Testis (tissue), 3 donors: ENCODE measurements around the gene ADAMTS4. TPM values are rescaled to one million over a fixed set of nuclear protein-coding genes. Genes with fewer than 3 reads are reported as not detected.

Source experiments
- DNase-seq: peaks from one replicate; pipeline ENCODE4 v3.0.0-alpha.2; 2019
- H3K27ac ChIP-seq, 2 donors: fragments of 200-600 bp; sonication (generic); one replicate each; pipeline ENCODE4 v1.5.1; 2019
- H3K27me3 ChIP-seq: fragments of 200-600 bp; sonication (generic); one replicate; pipeline ENCODE4 v1.5.1; 2019
- H3K36me3 ChIP-seq: fragments of 200-600 bp; sonication (generic); one replicate; pipeline ENCODE4 v1.5.1; 2017; ENCODE audit warnings: low read depth; ENCODE audit errors: missing control alignments
- H3K4me1 ChIP-seq: fragments of 200-600 bp; sonication (generic); one replicate; pipeline ENCODE4 v1.5.1; 2019
- H3K4me3 ChIP-seq, 2 donors: fragments of 200-600 bp; sonication (generic); one replicate each; pipeline ENCODE4 v1.5.1; 2017 to 2019
- H3K9me3 ChIP-seq: fragments of 200-600 bp; sonication (generic); one replicate; pipeline ENCODE4 v1.5.1; 2017
- POLR2A ChIP-seq: fragments of 450-650 bp; IDR thresholded peaks from one replicate; pipeline ENCODE4 v1.6.1; 2017; ENCODE audit warnings: antibody characterized with exemption, mild to moderate bottlenecking, moderate library complexity
- WGBS, 2 donors: methylation state at CpG; one replicate each; pipeline ENCODE4 v1.1.5; 2018; 5-methylcytosine and 5-hydroxymethylcytosine counted together
- intact Hi-C: fragments of 100-400 bp; cut with DNase I; formaldehyde crosslinking; loops from one replicate; pipeline ENCODE4 v1.15.1; 2023; ENCODE audit warnings: low total_unique reads
- polyA plus RNA-seq: library from polyadenylated mRNA; stranded (reverse); fragments of 350-450 nt; fragmentation: Illumina TruSeq; extraction: RNeasy Lipid Tissue Mini Kit (QIAGEN cat#74804); gene quantifications from one replicate; pipeline ENCODE4 v1.2.3, GENCODE V29; 2014; ENCODE audit warnings: low read depth, low replicate concordance; ENCODE audit not compliant: insufficient read depth
- total RNA-seq, 2 donors: library from RNA; depleted of rRNA; stranded (reverse); fragments of >200 nt; gene quantifications; one replicate each; pipeline ENCODE4 v1.2.3, GENCODE V29; 2016
- TF ChIP-seq, protein P1 (sequence below), 3 experiments: fragments of 450-650 bp in 2 of 3; fragments of 200-600 bp in 1 of 3; sonication (generic) in 1 of 3; IDR thresholded peaks; one replicate each; pipeline ENCODE4 v1.5.1; 2016 to 2019; ENCODE audit warnings: antibody characterized with exemption in 3 of 3, mild to moderate bottlenecking in 2 of 3, moderate library complexity in 1 of 3

Gene ADAMTS4
- total and polyA plus RNA-seq, 3 donors from 2014 or later = 2.4 to 3.2 (median 2.7) TPM

DNA sequence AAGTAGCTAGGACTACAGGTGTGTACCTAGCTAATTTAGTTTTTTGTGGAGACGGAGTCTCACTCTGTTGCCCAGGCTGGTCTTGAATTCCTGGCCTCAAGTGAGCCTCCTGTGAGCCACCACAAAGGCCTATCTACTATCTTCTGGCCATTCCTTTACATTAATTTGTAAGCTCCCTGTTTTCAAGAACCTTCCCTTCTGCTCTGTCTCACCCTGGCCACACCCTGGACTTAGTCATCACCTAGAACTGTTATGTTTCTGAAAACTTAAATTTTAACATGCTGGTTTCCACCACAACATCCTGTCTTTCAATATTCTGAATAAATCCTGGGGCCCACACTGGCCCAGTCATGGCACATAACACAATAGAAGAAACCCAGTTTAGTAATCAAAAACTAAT, 16.6 kb downstream of the ADAMTS4 start:
- no peaks in the 10 kb centered on the region for H3K9me3 ChIP-seq
- no peaks in the 10 kb centered on the region for H3K4me1 ChIP-seq
- no peak overlapping the region for H3K27ac ChIP-seq
- DNase-seq = no peak
- H3K4me3 ChIP-seq = no peak overlapping the region
- intact Hi-C loops = no loop called here
- TF ChIP-seq POLR2A = no peak
- TF ChIP-seq, protein P1, sequence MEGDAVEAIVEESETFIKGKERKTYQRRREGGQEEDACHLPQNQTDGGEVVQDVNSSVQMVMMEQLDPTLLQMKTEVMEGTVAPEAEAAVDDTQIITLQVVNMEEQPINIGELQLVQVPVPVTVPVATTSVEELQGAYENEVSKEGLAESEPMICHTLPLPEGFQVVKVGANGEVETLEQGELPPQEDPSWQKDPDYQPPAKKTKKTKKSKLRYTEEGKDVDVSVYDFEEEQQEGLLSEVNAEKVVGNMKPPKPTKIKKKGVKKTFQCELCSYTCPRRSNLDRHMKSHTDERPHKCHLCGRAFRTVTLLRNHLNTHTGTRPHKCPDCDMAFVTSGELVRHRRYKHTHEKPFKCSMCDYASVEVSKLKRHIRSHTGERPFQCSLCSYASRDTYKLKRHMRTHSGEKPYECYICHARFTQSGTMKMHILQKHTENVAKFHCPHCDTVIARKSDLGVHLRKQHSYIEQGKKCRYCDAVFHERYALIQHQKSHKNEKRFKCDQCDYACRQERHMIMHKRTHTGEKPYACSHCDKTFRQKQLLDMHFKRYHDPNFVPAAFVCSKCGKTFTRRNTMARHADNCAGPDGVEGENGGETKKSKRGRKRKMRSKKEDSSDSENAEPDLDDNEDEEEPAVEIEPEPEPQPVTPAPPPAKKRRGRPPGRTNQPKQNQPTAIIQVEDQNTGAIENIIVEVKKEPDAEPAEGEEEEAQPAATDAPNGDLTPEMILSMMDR (IDR thresholded peaks at IDR 0.05) = no peak
- H3K36me3 ChIP-seq = no peaks in the 10 kb centered on the region
- no peaks in the 10 kb centered on the region for H3K27me3 ChIP-seq
- WGBS, 2 donors = 95 to 100% methylated on average over 1 of the region's 1 CpG

DNA sequence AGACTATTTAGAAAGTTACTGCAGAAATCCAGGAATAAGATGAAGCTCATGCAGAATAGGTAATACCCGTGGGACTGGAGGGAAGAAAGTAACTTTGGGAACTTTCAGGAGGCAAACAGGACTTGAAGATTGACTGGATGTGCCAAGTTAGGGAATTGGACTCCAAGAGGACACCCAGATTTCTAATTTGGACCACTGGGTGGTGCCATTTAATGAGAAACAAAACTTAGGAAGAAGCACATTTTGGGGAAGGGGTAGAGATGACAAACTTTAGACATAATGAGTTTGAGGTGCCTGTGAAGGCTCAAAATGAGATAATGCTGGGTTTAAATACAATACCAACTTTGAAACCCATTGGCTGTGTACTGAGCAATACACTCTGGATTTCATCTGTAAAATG, 18.2 kb downstream of the ADAMTS4 start:
- Histone ChIP-seq H3K4me1 (peaks cover 10% of the 10 kb centered on the region), H3K4me3 (no peak overlapping the region), H3K27ac (no peak overlapping the region), H3K36me3 (no peaks in the 10 kb centered on the region), H3K9me3 (no peaks in the 10 kb centered on the region), H3K27me3 (no peaks in the 10 kb centered on the region)
- WGBS, 2 donors = 84 to 89% methylated on average over 1 of the region's 1 CpG
- TF ChIP-seq, protein P1 (IDR thresholded peaks at IDR 0.05) = peak in 1 of 3 experiments; percentile 7
- no peak for TF ChIP-seq POLR2A
- intact Hi-C loops = no loop called here
- DNase-seq = no peak

DNA sequence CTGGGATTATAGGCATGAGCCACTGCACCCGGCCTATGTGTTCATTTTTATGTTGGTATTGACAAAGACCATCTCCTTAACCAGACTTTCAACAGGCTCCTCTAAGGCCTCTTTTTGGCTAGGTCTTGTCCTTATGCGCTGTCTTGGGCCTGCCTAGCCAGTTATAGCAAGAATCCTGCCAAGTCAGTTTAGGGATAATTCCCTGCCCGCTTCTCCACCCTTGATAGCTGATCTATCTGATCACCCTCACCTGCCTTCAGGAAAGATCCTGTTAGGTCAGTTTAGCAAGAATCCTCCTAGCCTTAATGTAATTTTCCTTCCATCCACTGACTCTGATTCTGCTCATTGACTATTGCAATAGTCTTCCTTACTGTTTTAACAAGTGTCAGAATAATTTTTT, 19.2 kb downstream of the ADAMTS4 start:
- peaks cover 10% of the 10 kb centered on the region for H3K4me1 ChIP-seq
- WGBS, 2 donors = 91 to 94% methylated on average over 3 of the region's 3 CpGs
- no peak overlapping the region for H3K27ac ChIP-seq
- no peaks in the 10 kb centered on the region for H3K9me3 ChIP-seq
- TF ChIP-seq POLR2A = no peak
- TF ChIP-seq, protein P1 (IDR thresholded peaks at IDR 0.05) = no peak
- H3K4me3 ChIP-seq = no peak overlapping the region
- DNase-seq = no peak
- no peaks in the 10 kb centered on the region for H3K27me3 ChIP-seq
- H3K36me3 ChIP-seq = no peaks in the 10 kb centered on the region
- intact Hi-C loops = no loop called here

DNA sequence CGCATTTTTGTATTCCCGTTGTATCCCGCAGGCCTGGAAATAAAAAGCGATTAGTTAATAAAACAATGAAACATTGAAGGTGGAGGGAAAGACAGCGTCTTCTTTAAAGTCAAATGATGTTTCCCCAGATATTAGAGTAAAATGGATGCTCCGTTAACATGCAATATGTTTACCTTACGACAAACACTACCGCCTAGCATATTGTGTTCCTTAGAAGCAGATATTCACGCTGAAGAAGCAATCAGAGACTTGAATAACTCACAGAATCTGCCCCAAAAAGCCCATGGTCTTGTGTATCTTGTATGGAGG, 21.0 kb downstream of the ADAMTS4 start:
- Histone ChIP-seq H3K9me3 (no peaks in the 10 kb centered on the region), H3K4me3 (peak overlapping the region; percentile 80 to 86), H3K4me1 (peaks cover 15% of the 10 kb centered on the region), H3K27ac (peak overlapping the region; percentile 91 to 95), H3K36me3 (no peaks in the 10 kb centered on the region), H3K27me3 (no peaks in the 10 kb centered on the region)
- intact Hi-C loops = no loop called here
- DNase-seq = no peak
- 25 to 35% methylated on average over 9 of the region's 9 CpGs for WGBS, 2 donors
- TF ChIP-seq, protein P1 (IDR thresholded peaks at IDR 0.05) = no peak
- TF ChIP-seq POLR2A = no peak

DNA sequence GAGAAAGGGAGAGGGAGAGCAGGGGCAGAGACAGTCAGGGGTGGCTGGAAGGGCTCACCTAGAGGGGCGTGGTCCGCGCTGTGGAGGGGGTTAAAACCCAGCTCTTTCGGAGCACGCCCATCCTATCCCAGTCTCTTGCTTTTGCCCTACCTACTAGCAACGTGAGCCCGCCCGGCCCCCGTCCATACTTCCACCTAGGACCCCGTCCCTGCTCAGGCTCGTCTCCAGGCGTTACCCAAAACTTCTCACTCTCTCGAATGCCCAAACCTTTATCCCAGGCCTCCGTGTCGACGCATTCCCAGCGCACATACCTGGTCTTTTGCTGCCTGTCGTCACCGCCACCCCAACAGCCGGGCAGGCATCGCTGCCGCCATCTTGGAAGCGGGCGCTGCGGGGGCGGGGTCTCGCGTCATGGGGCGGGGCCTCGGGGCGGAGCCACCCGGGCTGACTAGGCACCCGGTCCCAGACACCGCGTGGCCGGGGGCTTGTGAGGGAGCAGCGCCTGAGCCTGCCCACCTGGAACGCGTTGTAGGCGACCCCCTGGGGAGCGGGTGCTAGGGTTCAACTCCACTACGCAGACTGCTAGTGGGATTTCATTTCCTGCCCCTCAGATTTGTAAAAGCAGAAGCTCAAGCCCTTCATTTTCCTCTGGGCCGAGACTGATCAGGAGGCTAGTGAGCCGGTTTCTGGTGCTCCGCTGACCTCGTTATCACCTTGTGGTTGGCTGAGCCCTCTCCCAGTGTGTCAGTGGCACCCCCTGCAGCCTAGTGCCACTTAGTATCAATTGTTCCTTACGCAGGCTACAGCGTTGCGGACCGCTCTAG, 21.5 kb downstream of the ADAMTS4 start, which contains the start of gene B4GALT3:
Gene B4GALT3, minus strand, starts transcription at position 396 of the 824 bp plus-strand sequence. CDS start 1,447 bp downstream, outside the sequence.
- intact Hi-C loops = no loop called here
- Histone ChIP-seq H3K27me3 (no peaks in the 10 kb centered on the region), H3K4me1 (peaks cover 19% of the 10 kb centered on the region), H3K4me3 (peak within 1 kb of the TSS; percentile 80 to 86), H3K27ac (peak within 1 kb of the TSS; percentile 91 to 95), H3K9me3 (no peaks in the 10 kb centered on the region), H3K36me3 (no peaks in the 10 kb centered on the region)
- TF ChIP-seq, protein P1 (IDR thresholded peaks at IDR 0.05) = no peak
- peak; percentile 29 for TF ChIP-seq POLR2A
- WGBS, 2 donors = 1 to 3% methylated on average over 38 to 50 of the region's 50 CpGs
- DNase-seq = peak; percentile 93
